Nephron progenitor cell (in vitro differentiated cells): ENCODE measurements around the gene ARRB1.

ENCODE experiments used
- DNase-seq: peaks from one replicate; pipeline ENCODE4 v3.0.0; 2021
- H3K27ac Mint-ChIP-seq: 2 replicates; pipeline ENCODE4 v1.8.0; 2021; ENCODE audit warnings: mild to moderate bottlenecking, moderate library complexity, mixed read lengths
- H3K27me3 Mint-ChIP-seq: 2 replicates; pipeline ENCODE4 v1.8.0; 2021; ENCODE audit warnings: mild to moderate bottlenecking, low read depth, mixed read lengths; ENCODE audit not compliant: poor library complexity
- H3K36me3 Mint-ChIP-seq: 2 replicates; pipeline ENCODE4 v1.8.0; 2021; ENCODE audit warnings: low read depth, mixed read lengths
- H3K4me1 Mint-ChIP-seq: 2 replicates; pipeline ENCODE4 v1.8.0; 2021; ENCODE audit warnings: mixed read lengths
- H3K4me3 Mint-ChIP-seq: 2 replicates; pipeline ENCODE4 v1.8.0; 2021; ENCODE audit warnings: mild to moderate bottlenecking, moderate library complexity, mixed read lengths
- H3K9me3 Mint-ChIP-seq: 2 replicates; pipeline ENCODE4 v1.8.0; 2021; ENCODE audit warnings: mild to moderate bottlenecking, moderate library complexity, mixed read lengths
- TF ChIP-seq, protein P1 (sequence below): fragments of 200-600 bp; sonication (generic); IDR thresholded peaks from 2 replicates; pipeline ENCODE4 v1.5.0; 2021; ENCODE audit warnings: antibody characterized with exemption

The ARRB1 gene

DNA sequence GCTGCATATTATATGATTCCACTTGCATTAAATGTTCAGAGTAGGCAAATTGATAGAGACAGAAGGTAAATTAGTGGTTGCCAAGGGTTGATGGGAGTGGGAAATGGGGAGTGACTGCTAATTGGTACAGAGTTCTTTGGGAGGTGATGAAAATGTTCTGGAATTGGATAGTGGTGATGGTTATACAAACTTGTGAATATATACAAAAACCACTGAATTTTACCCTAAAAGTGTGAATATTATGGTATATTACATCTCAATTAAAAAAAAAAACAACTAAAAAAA is 52.5 kb downstream of the ARRB1 start:
- no peaks in the 10 kb centered on the region for H3K36me3 Mint-ChIP-seq
- peaks cover 18% of the 10 kb centered on the region for H3K27me3 Mint-ChIP-seq
- TF ChIP-seq, protein P1, sequence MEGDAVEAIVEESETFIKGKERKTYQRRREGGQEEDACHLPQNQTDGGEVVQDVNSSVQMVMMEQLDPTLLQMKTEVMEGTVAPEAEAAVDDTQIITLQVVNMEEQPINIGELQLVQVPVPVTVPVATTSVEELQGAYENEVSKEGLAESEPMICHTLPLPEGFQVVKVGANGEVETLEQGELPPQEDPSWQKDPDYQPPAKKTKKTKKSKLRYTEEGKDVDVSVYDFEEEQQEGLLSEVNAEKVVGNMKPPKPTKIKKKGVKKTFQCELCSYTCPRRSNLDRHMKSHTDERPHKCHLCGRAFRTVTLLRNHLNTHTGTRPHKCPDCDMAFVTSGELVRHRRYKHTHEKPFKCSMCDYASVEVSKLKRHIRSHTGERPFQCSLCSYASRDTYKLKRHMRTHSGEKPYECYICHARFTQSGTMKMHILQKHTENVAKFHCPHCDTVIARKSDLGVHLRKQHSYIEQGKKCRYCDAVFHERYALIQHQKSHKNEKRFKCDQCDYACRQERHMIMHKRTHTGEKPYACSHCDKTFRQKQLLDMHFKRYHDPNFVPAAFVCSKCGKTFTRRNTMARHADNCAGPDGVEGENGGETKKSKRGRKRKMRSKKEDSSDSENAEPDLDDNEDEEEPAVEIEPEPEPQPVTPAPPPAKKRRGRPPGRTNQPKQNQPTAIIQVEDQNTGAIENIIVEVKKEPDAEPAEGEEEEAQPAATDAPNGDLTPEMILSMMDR, result no peak
- DNase-seq, result no peak
- H3K27ac Mint-ChIP-seq, result no peak overlapping the region
- H3K4me1 Mint-ChIP-seq, result peaks cover 2% of the 10 kb centered on the region
- H3K4me3 Mint-ChIP-seq, result no peak overlapping the region
- H3K9me3 Mint-ChIP-seq, result peaks cover 6% of the 10 kb centered on the region

DNA sequence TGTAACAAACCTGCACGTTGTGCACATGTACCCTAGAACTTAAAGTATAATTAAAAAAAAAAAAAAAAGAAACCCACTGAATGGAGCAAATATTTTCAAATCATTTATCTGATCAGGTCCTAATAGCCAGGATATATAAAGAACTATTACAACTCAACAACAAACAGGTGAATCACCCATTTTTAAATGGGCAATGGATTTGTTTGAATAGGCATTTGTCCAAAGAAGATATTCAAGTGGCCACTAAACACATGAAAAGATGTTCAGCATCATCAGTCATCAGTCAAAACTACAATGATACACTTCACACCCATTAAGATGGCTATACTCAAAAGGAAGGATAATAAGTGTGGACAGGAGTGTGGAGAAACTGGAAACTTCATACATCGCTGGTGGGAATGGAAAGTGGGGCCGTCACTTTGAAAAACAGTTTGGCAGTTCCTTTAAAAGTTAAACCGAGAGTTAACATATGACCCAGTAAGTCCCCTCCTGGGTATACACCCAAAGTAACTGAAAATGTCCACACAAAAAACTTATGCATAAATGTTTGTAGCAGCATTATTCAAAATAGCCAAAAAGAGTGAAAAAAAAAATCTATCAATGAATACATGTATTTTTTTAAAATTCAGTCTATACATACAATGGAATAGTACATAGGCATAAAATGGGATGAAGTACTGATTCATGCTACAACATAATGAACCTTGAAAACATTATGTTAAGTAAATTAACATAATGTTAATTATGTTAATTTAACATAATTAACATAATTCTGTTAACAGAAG is 53.1 kb downstream of the ARRB1 start:
- peaks cover 17% of the 10 kb centered on the region for H3K27me3 Mint-ChIP-seq
- DNase-seq, result no peak
- H3K4me3 Mint-ChIP-seq, result no peak overlapping the region
- no peak overlapping the region for H3K27ac Mint-ChIP-seq
- H3K4me1 Mint-ChIP-seq, result peaks cover 7% of the 10 kb centered on the region
- TF ChIP-seq, protein P1, result no peak
- H3K9me3 Mint-ChIP-seq, result peaks cover 6% of the 10 kb centered on the region
- H3K36me3 Mint-ChIP-seq, result no peaks in the 10 kb centered on the region

DNA sequence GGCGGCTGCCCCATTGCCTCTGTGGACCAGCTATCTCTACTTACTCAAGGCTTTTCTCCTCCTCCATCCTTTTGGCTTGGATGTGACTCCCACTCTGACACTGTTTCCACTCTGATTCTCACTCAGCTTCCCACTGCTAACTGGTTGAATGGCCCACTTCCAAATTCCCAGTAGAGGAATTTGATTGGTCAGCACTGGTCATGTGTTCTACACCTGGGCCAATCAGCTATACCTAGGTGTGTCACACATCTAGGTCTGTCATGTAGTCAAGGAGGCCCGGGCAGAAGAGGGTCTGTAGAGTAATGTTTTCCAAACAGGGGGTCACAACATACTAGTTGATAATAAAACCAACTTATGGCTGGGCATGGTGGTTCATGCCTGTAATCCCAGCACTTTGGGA is 57.6 kb downstream of the ARRB1 start:
- Mint-ChIP-seq H3K9me3 (peaks cover 6% of the 10 kb centered on the region), H3K4me3 (no peak overlapping the region), H3K4me1 (peaks cover 32% of the 10 kb centered on the region), H3K36me3 (no peaks in the 10 kb centered on the region), H3K27ac (no peak overlapping the region), H3K27me3 (peaks cover 7% of the 10 kb centered on the region)
- no peak for DNase-seq
- TF ChIP-seq, protein P1, result no peak

DNA sequence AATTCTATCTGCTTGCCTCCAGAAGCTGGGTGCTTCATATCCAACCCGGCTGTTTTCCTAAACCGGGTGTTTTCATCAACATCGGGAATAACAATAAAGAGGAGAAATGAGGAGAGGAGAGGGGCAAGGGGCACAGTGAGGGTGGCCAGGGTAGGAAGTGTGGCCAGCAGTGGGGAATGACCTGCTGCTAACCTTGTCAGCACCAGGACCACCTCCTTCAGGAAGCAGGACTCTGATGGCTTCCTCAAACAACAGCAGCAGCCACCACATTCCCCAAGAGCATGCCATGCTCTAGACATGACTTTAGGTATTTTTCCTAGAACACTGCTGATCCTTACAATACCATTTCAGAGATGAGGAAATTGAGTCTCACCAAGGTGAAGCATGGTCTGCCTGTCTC is 58.5 kb downstream of the ARRB1 start:
- TF ChIP-seq, protein P1, result no peak
- Mint-ChIP-seq H3K4me1 (peaks cover 32% of the 10 kb centered on the region), H3K36me3 (no peaks in the 10 kb centered on the region), H3K27me3 (peaks cover 7% of the 10 kb centered on the region), H3K9me3 (peaks cover 6% of the 10 kb centered on the region), H3K27ac (no peak overlapping the region), H3K4me3 (no peak overlapping the region)
- no peak for DNase-seq

DNA sequence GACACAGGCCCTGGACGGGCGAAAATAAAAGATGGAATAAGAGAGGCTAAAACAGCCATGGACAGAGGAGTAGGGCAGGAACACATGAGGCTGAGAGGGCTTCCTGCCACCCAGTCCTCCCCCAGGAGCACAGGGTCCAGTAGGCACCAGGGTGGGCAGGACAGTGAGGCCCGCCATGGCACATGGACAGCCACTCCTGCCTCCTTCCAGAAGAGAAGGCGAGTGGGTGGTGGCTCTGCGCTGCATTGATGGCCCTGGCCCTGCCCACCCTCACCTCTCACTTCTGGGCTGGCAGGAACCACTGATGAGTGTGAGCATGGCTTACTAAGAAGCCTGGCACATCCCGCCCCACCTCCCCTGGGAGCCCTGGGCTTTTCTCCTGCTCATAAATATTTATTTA is 59.7 kb downstream of the ARRB1 start:
- Mint-ChIP-seq H3K4me3 (no peak overlapping the region), H3K4me1 (peaks cover 32% of the 10 kb centered on the region), H3K27ac (no peak overlapping the region), H3K36me3 (no peaks in the 10 kb centered on the region), H3K9me3 (peaks cover 6% of the 10 kb centered on the region), H3K27me3 (peaks cover 4% of the 10 kb centered on the region)
- TF ChIP-seq, protein P1, result no peak
- no peak for DNase-seq

DNA sequence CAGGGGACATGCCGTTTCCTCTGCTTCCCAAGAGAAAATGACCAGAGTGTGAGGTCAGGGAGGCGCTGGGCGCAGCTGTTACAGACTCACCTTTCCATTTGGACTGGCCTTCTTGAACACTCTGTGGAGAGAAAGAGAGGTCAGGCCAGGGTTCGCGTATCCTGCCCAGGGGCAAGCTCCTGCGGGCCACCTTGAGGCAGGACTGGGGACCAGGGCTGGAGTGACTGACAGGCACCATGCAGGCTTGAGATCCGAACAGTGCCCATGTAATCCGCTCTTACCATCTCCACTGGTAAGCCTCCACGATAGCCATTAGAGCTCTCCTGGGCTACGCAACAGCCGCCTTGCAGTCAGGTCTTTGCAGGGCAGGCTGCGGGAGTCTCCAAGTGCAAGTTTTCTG is 61.5 kb downstream of the ARRB1 start:
- Mint-ChIP-seq H3K36me3 (no peaks in the 10 kb centered on the region), H3K9me3 (no peaks in the 10 kb centered on the region), H3K27ac (no peak overlapping the region), H3K4me1 (peaks cover 32% of the 10 kb centered on the region), H3K27me3 (peaks cover 8% of the 10 kb centered on the region), H3K4me3 (no peak overlapping the region)
- TF ChIP-seq, protein P1, result no peak
- no peak for DNase-seq
